Thoracic aorta (tissue), 2 donors: Measurements from ENCODE around the gene ZC3H18. TPM values are rescaled to one million over a fixed set of nuclear protein-coding genes. Genes with fewer than 3 reads are reported as not detected.

Source experiments
- ATAC-seq: fragments of 150-250 bp; one replicate; pipeline ENCODE4 v1.8.0; 2017; ENCODE audit warnings: low read depth; ENCODE audit not compliant: insufficient number of reproducible peaks, low FRiP score
- DNase-seq: peaks from one replicate; pipeline ENCODE4 v3.0.0-alpha.2; 2020; ENCODE audit warnings: low spot score
- H3K27ac ChIP-seq, 2 donors: fragments of 200-600 bp; sonication (generic); 1 replicate in 1 of 2; 2 replicates in 1 of 2; pipeline ENCODE4 v1.5.1; 2016; ENCODE audit warnings: mild to moderate bottlenecking in 2 of 2, moderate library complexity in 2 of 2
- H3K27me3 ChIP-seq: fragments of 200-600 bp; sonication (generic); replicated peaks from 2 replicates; pipeline ENCODE4 v1.6.0; 2016; ENCODE audit warnings: mild to moderate bottlenecking; ENCODE audit not compliant: insufficient read depth
- H3K36me3 ChIP-seq: fragments of 200-600 bp; sonication (generic); one replicate; pipeline ENCODE4 v1.5.1; 2016
- H3K4me1 ChIP-seq, 2 donors: fragments of 200-600 bp; sonication (generic); 1 replicate in 1 of 2; 2 replicates in 1 of 2; pipeline versions ENCODE4 v1.5.1 to v1.6.0; 2016; ENCODE audit warnings: low read depth in 2 of 2, mild to moderate bottlenecking in 1 of 2; ENCODE audit not compliant: control insufficient read depth in 1 of 2
- H3K4me3 ChIP-seq: fragments of 200-600 bp; sonication (generic); 2 replicates; pipeline ENCODE4 v1.5.1; 2016; ENCODE audit warnings: mild to moderate bottlenecking
- H3K9me3 ChIP-seq: fragments of 200-600 bp; sonication (generic); 2 replicates; pipeline ENCODE4 v1.5.1; 2016
- CTCF ChIP-seq: fragments of 200-600 bp; sonication (generic); IDR thresholded peaks from one replicate; pipeline ENCODE4 v1.5.1; 2019; ENCODE audit warnings: antibody characterized with exemption
- total RNA-seq, 2 donors: library from RNA; depleted of rRNA; stranded (reverse); fragments of >200 nt; gene quantifications; one replicate each; pipeline versions ENCODE4 v1.1.0 to v1.2.3, GENCODE V29; 2016

The ZC3H18 gene
- total RNA-seq, 2 donors from 2014 or later = 21.8 to 30.3 TPM

GRCh38 chr16:88622125-88622524 lies 51.9 kb downstream of the ZC3H18 start:
- peaks cover 52% of the 10 kb centered on the region for H3K36me3 ChIP-seq
- H3K4me3 ChIP-seq = no peak overlapping the region
- ATAC-seq = no peak

DNA sequence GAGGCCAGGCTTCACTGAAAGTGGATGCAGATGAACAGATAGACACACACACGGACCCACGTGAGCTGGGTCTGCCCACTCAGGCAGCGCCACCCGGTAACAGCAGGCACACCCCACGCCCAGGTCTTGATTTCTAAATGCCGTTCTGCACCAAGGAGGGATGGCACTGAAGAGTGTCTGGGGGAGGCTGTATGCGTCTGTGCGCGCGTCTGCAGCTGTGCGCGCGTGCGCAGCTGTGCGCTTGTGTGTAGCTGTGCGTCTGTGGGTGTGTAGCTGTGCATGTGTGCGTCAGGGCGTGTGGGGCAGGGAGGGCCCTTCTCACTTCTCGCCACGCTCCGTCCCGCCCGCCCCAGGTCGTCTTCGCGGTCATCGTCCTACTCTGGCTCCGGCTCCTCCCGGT lies 52.7 kb downstream of the ZC3H18 start:
- Histone ChIP-seq H3K4me1 (no peaks in the 10 kb centered on the region), H3K9me3 (no peaks in the 10 kb centered on the region), H3K27ac (no peak overlapping the region), H3K27me3 (no peaks in the 10 kb centered on the region), H3K36me3 (peaks cover 59% of the 10 kb centered on the region), H3K4me3 (no peak overlapping the region)
- DNase-seq (no peak), ATAC-seq (no peak)
- TF ChIP-seq CTCF = no peak

More at GRCh38 chr16:88622125-88622524, 51.9 kb downstream of the ZC3H18 start:
- Histone ChIP-seq H3K27me3 (no peaks in the 10 kb centered on the region), H3K27ac (no peak overlapping the region), H3K9me3 (no peaks in the 10 kb centered on the region), H3K4me1 (no peaks in the 10 kb centered on the region)
- no peak for TF ChIP-seq CTCF
- DNase-seq = no peak

DNA sequence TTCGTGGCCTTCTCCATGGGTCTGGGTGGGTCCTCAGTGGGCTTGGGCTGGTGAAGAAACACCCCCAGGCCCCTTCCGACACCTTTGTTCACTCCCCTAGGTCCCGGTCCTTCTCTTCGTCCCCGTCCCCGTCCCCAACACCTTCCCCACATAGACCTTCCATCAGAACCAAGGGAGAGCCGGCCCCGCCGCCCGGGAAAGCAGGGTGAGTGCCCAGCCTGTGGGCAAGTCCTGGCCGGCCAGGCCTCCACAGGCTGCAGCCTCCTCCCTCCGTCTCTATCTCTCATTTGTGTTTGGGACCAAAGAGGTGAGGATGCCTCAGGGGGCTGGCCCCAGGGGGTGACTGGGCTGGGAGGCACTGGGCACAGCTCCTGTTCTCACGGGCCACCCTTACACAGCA lies 53.7 kb downstream of the ZC3H18 start:
- Histone ChIP-seq H3K36me3 (peaks cover 62% of the 10 kb centered on the region), H3K9me3 (no peaks in the 10 kb centered on the region), H3K4me3 (no peak overlapping the region), H3K27ac (no peak overlapping the region), H3K27me3 (no peaks in the 10 kb centered on the region), H3K4me1 (no peaks in the 10 kb centered on the region)
- no peak for DNase-seq
- TF ChIP-seq CTCF = no peak
- ATAC-seq = no peak

DNA sequence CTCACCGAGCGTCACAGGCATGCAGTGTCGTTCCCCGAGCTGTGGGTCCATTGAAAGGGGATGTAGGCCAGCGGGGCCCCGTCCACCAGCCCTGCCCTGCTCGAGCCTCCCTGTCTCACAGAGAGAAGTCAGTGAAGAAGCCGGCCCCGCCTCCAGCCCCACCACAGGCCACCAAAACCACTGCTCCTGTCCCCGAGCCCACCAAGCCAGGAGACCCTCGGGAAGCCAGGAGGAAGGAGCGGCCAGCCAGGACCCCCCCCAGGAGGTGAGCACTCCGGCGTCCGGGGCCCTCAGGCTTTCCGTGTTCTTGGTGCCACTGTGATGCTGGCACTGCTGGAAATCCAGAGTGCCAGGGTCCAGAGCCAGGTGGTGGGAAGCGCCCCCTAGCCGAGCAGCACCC lies 54.3 kb downstream of the ZC3H18 start:
- Histone ChIP-seq H3K27ac (no peak overlapping the region), H3K4me1 (no peaks in the 10 kb centered on the region), H3K36me3 (peaks cover 65% of the 10 kb centered on the region), H3K27me3 (no peaks in the 10 kb centered on the region), H3K9me3 (no peaks in the 10 kb centered on the region), H3K4me3 (no peak overlapping the region)
- no peak for TF ChIP-seq CTCF
- ATAC-seq = no peak
- DNase-seq = no peak

DNA sequence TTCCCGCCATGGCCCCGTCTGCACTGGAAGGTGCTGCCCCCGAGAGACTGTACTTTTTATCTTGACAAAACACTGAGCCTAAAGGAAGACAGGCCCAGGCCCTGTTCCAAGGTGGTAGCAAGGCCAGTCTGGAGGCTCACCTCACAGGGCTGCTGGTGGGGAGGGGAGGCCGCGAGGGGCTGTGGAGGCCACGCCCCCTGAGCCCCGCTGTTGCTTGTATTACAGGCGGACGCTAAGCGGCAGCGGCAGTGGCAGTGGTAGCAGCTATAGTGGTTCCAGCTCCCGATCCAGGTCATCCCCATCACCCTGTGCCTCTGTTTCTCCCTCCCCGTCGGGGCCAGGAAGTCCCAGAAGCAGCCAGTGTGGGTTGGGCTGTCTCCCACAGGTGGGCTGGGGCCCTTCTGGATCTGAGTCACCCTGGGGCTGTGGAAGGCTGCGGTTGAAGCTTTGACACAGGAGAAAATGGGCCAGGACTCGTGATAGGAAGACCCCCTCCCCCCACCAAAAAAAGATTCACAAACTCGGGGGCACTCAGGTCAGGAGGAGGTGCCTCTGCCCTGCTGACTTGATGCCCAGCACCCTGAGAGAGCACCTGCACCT lies 54.9 kb downstream of the ZC3H18 start:
- no peak for TF ChIP-seq CTCF
- no peak for ATAC-seq

More for the DNA sequence above, 54.9 kb downstream of the ZC3H18 start:
- no peak for DNase-seq
- no peak overlapping the region for H3K27ac ChIP-seq
- no peaks in the 10 kb centered on the region for H3K9me3 ChIP-seq
- peaks cover 70% of the 10 kb centered on the region for H3K36me3 ChIP-seq
- no peak overlapping the region for H3K4me3 ChIP-seq
- no peaks in the 10 kb centered on the region for H3K27me3 ChIP-seq
- H3K4me1 ChIP-seq = no peaks in the 10 kb centered on the region
